A549 (cell line): ENCODE data around the gene DAGLA. TPM values are rescaled to one million over a fixed set of nuclear protein-coding genes. Genes with fewer than 3 reads are reported as not detected.

Source experiments
- ATAC-seq, 2 experiments: fragments of 200-7000 bp in 1 of 2; fragments of >200 bp in 1 of 2; cut with Nextera tagmentation in 1 of 2; cut with Tn5 transposase in 1 of 2; 3 replicates each; pipeline versions ENCODE4 v1.8.0 to v1.9.1; 2018 to 2020; ENCODE audit warnings: mild to moderate bottlenecking in 1 of 2, moderate library complexity in 1 of 2
- CTCF ChIA-PET: fragments of 300-600 bp; sonication (Branson Sonifier 250); formaldehyde crosslinking; extraction: SDS; loops from one replicate; lab custom pipeline; 2021; ENCODE audit warnings: antibody characterized with exemption, inconsistent platforms; lab: Yijun Ruan, JAX
- POLR2A ChIA-PET: fragments of 350-600 bp; formaldehyde crosslinking; extraction: SDS; loops from one replicate; lab custom pipeline; 2021; ENCODE audit warnings: antibody characterized with exemption, inconsistent platforms; lab: Yijun Ruan, JAX
- DNase-seq, 2 experiments: peaks; one replicate each; pipeline versions ENCODE4 v3.0.0 to v3.0.0-alpha.2; 2011 to 2016; ENCODE audit warnings: low read depth in 1 of 2, low spot score in 1 of 2
- FAIRE-seq: peaks from 2 replicates; lab custom pipeline; 2011; peaks lifted over from hg19 to GRCh38; lab: Jason Lieb, UNC
- H3K27ac ChIP-seq, 2 experiments: fragments of >200 bp; sonication (Bioruptor Twin); formaldehyde crosslinking; 3 replicates each; pipeline ENCODE4 v1.5.1; 2016 to 2017
- H3K4me1 ChIP-seq: fragments of >200 bp; sonication (Bioruptor Twin); formaldehyde crosslinking; 3 replicates; pipeline ENCODE4 v1.6.1; 2016
- H3K4me2 ChIP-seq: fragments of >200 bp; sonication (Bioruptor Twin); formaldehyde crosslinking; 3 replicates; pipeline ENCODE4 v1.6.1; 2016
- H3K4me3 ChIP-seq: fragments of >200 bp; sonication (Bioruptor Twin); formaldehyde crosslinking; 3 replicates; pipeline ENCODE4 v1.5.1; 2016
- H3K9me3 ChIP-seq: fragments of >200 bp; sonication (Bioruptor Twin); formaldehyde crosslinking; 3 replicates; pipeline ENCODE4 v1.6.1; 2016
- BHLHE40 ChIP-seq: IDR thresholded peaks from 2 replicates; pipeline ENCODE4 v1.6.1; 2012; ENCODE audit warnings: low read depth, low read length, inconsistent platforms
- CBX8 ChIP-seq: fragments of 200-600 bp; sonication (generic); IDR thresholded peaks from 2 replicates; pipeline ENCODE4 v1.6.1; 2016
- CEBPB ChIP-seq, 2 experiments: fragments of >200 bp in 1 of 2; sonication (Bioruptor Twin) in 1 of 2; formaldehyde crosslinking in 1 of 2; IDR thresholded peaks; 2 replicates each; pipeline ENCODE4 v1.6.1; 2012 to 2016
- EHF ChIP-seq: fragments of 250-450 bp; sonication (Bioruptor Pico); IDR thresholded peaks from 2 replicates; pipeline ENCODE4 v1.5.0; 2020; ENCODE audit warnings: mild to moderate bottlenecking
- GATA3 ChIP-seq: IDR thresholded peaks from 2 replicates; pipeline ENCODE4 v1.6.1; 2012; ENCODE audit warnings: borderline replicate concordance
- HDAC2 ChIP-seq: fragments of 200-600 bp; sonication (generic); IDR thresholded peaks from 2 replicates; pipeline ENCODE4 v1.6.1; 2016
- KDM1A ChIP-seq: fragments of 200-600 bp; sonication (generic); IDR thresholded peaks from 2 replicates; pipeline ENCODE4 v1.6.1; 2016; ENCODE audit warnings: low read depth, mild to moderate bottlenecking
- KDM5A ChIP-seq: fragments of 200-600 bp; sonication (generic); IDR thresholded peaks from 2 replicates; pipeline ENCODE4 v1.6.1; 2016; ENCODE audit warnings: antibody characterized with exemption, mild to moderate bottlenecking
- MAZ ChIP-seq: fragments of 150-350 bp; IDR thresholded peaks from 2 replicates; pipeline ENCODE4 v1.6.1; 2014; ENCODE audit warnings: antibody characterized with exemption, low read depth, low read length, borderline replicate concordance
- NPAS2 ChIP-seq: fragments of 250-450 bp; sonication (Bioruptor Pico); IDR thresholded peaks from 2 replicates; pipeline ENCODE4 v1.8.0; 2022; ENCODE audit warnings: mild to moderate bottlenecking, moderate library complexity, borderline replicate concordance
- NR3C1 ChIP-seq: fragments of >200 bp; sonication (Bioruptor Twin); formaldehyde crosslinking; IDR thresholded peaks from 3 replicates; pipeline ENCODE4 v1.6.1; 2017
- POLR2A ChIP-seq: IDR thresholded peaks from 2 replicates; pipeline ENCODE4 v1.6.1; 2012; ENCODE audit warnings: mild to moderate bottlenecking, low read length
- RCOR1 ChIP-seq: fragments of 150-350 bp; IDR thresholded peaks from 2 replicates; pipeline ENCODE4 v1.6.1; 2014; ENCODE audit warnings: antibody characterized with exemption, low read length, low read depth
- RNF2 ChIP-seq: fragments of 200-600 bp; sonication (generic); IDR thresholded peaks from 2 replicates; pipeline ENCODE4 v1.6.1; 2016; ENCODE audit warnings: low read depth, mild to moderate bottlenecking, antibody characterized with exemption, moderate library complexity, borderline replicate concordance
- ZC3H11A ChIP-seq: fragments of 450-650 bp; IDR thresholded peaks from 2 replicates; pipeline ENCODE4 v1.6.1; 2014; ENCODE audit warnings: antibody characterized with exemption, mild to moderate bottlenecking
- ZNF302 ChIP-seq: fragments of 250-450 bp; sonication (Bioruptor Pico); IDR thresholded peaks from 2 replicates; pipeline ENCODE4 v1.9.0; 2021; ENCODE audit warnings: inconsistent platforms, mild to moderate bottlenecking, moderate library complexity
- WGBS: methylation state at CpG from one replicate; pipeline ENCODE4 v1.1.6; 2017; ENCODE audit errors: missing lambda C conversion rate; 5-methylcytosine and 5-hydroxymethylcytosine counted together
- polyA plus RNA-seq, 4 experiments: library from polyadenylated mRNA; depleted of rRNA in 3 of 4; stranded (reverse); fragments of >200 nt; fragmentation: RNase III in 1 of 4; extraction: RNeasy Plus Mini Kit Qiagen cat#74134 plus additional on column Dnase treatment in 1 of 4; gene quantifications; 2 replicates in 3 of 4; 3 replicates in 1 of 4; pipeline ENCODE4 v1.2.3, GENCODE V29; 2011 to 2017
- TF ChIP-seq, protein P1 (sequence below): fragments of 150-350 bp; IDR thresholded peaks from 2 replicates; pipeline ENCODE4 v1.6.1; 2014; ENCODE audit warnings: low read depth, mild to moderate bottlenecking, low read length
- TF ChIP-seq, protein P2 (sequence below): fragments of 250-450 bp; sonication (Bioruptor Pico); IDR thresholded peaks from 2 replicates; pipeline ENCODE4 v1.5.0; 2021; ENCODE audit warnings: mild to moderate bottlenecking, moderate library complexity, borderline replicate concordance
- TF ChIP-seq, protein P3 (sequence below): IDR thresholded peaks from 2 replicates; pipeline ENCODE4 v1.6.1; 2012
- TF ChIP-seq, protein P4 (sequence below): fragments of >200 bp; sonication (Bioruptor Twin); formaldehyde crosslinking; IDR thresholded peaks from 3 replicates; pipeline ENCODE4 v1.6.1; 2016
- TF ChIP-seq, protein P5 (sequence below): IDR thresholded peaks from 2 replicates; pipeline ENCODE4 v1.6.1; 2012

Gene DAGLA
- polyA plus RNA-seq, 2 of the 4 experiments (the other 2 are of a cell fraction): 0.93 to 2.5 TPM

DNA sequence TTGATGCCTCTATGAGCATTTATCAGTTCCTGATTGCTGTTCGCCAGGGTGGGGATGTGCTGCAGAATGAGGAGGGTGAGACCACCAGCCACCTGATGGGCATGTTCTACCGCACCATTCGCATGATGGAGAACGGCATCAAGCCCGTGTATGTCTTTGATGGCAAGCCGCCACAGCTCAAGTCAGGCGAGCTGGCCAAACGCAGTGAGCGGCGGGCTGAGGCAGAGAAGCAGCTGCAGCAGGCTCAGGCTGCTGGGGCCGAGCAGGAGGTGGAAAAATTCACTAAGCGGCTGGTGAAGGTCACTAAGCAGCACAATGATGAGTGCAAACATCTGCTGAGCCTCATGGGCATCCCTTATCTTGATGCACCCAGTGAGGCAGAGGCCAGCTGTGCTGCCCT lies 115.3 kb downstream of the DAGLA start:
- Histone ChIP-seq H3K9me3 (no peaks in the 10 kb centered on the region), H3K4me1 (peaks cover 33% of the 10 kb centered on the region), H3K4me3 (no peak overlapping the region), H3K27ac (no peak overlapping the region), H3K4me2 (no peak overlapping the region)
- FAIRE-seq (no peak), DNase-seq (no peak), ATAC-seq (no peak)
- TF ChIP-seq, protein P1, sequence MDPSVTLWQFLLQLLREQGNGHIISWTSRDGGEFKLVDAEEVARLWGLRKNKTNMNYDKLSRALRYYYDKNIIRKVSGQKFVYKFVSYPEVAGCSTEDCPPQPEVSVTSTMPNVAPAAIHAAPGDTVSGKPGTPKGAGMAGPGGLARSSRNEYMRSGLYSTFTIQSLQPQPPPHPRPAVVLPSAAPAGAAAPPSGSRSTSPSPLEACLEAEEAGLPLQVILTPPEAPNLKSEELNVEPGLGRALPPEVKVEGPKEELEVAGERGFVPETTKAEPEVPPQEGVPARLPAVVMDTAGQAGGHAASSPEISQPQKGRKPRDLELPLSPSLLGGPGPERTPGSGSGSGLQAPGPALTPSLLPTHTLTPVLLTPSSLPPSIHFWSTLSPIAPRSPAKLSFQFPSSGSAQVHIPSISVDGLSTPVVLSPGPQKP: no peak
- TF ChIP-seq NR3C1: no peak
- no peak for TF ChIP-seq NPAS2 (CRISPR knock-in tag)
- no peak for TF ChIP-seq BHLHE40
- no peak for TF ChIP-seq MAZ
- no peak for TF ChIP-seq CEBPB (IDR thresholded peaks at IDR 0.05)
- no peak for TF ChIP-seq EHF (CRISPR knock-in tag)
- no peak for TF ChIP-seq RNF2
- TF ChIP-seq, protein P2, sequence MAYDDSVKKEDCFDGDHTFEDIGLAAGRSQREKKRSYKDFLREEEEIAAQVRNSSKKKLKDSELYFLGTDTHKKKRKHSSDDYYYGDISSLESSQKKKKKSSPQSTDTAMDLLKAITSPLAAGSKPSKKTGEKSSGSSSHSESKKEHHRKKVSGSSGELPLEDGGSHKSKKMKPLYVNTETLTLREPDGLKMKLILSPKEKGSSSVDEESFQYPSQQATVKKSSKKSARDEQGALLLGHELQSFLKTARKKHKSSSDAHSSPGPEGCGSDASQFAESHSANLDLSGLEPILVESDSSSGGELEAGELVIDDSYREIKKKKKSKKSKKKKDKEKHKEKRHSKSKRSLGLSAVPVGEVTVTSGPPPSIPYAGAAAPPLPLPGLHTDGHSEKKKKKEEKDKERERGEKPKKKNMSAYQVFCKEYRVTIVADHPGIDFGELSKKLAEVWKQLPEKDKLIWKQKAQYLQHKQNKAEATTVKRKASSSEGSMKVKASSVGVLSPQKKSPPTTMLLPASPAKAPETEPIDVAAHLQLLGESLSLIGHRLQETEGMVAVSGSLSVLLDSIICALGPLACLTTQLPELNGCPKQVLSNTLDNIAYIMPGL: no peak
- TF ChIP-seq, protein P3, sequence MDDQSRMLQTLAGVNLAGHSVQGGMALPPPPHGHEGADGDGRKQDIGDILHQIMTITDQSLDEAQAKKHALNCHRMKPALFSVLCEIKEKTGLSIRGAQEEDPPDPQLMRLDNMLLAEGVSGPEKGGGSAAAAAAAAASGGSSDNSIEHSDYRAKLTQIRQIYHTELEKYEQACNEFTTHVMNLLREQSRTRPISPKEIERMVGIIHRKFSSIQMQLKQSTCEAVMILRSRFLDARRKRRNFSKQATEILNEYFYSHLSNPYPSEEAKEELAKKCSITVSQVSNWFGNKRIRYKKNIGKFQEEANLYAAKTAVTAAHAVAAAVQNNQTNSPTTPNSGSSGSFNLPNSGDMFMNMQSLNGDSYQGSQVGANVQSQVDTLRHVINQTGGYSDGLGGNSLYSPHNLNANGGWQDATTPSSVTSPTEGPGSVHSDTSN: no peak
- no peak for TF ChIP-seq RCOR1
- no peak for TF ChIP-seq KDM1A
- no peak for TF ChIP-seq CBX8
- no peak for TF ChIP-seq HDAC2
- TF ChIP-seq KDM5A: no peak
- TF ChIP-seq ZC3H11A: no peak
- TF ChIP-seq, protein P4, sequence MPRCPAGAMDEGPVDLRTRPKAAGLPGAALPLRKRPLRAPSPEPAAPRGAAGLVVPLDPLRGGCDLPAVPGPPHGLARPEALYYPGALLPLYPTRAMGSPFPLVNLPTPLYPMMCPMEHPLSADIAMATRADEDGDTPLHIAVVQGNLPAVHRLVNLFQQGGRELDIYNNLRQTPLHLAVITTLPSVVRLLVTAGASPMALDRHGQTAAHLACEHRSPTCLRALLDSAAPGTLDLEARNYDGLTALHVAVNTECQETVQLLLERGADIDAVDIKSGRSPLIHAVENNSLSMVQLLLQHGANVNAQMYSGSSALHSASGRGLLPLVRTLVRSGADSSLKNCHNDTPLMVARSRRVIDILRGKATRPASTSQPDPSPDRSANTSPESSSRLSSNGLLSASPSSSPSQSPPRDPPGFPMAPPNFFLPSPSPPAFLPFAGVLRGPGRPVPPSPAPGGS: no peak
- no peak for TF ChIP-seq GATA3
- TF ChIP-seq, protein P5, sequence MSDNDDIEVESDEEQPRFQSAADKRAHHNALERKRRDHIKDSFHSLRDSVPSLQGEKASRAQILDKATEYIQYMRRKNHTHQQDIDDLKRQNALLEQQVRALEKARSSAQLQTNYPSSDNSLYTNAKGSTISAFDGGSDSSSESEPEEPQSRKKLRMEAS: no peak
- no peak for TF ChIP-seq ZNF302 (CRISPR knock-in tag)
- POLR2A ChIA-PET: no interaction called here
- WGBS: 91% methylated on average over 12 of the region's 12 CpGs
- CTCF ChIA-PET: interaction anchor here (0.6 to 8.5 kb wide), 17 partner anchors 12 to 516 kb away, joined by 3 to 145 read pairs (median 14); partner anchors contain the start of genes FADS1 and FADS2

DNA sequence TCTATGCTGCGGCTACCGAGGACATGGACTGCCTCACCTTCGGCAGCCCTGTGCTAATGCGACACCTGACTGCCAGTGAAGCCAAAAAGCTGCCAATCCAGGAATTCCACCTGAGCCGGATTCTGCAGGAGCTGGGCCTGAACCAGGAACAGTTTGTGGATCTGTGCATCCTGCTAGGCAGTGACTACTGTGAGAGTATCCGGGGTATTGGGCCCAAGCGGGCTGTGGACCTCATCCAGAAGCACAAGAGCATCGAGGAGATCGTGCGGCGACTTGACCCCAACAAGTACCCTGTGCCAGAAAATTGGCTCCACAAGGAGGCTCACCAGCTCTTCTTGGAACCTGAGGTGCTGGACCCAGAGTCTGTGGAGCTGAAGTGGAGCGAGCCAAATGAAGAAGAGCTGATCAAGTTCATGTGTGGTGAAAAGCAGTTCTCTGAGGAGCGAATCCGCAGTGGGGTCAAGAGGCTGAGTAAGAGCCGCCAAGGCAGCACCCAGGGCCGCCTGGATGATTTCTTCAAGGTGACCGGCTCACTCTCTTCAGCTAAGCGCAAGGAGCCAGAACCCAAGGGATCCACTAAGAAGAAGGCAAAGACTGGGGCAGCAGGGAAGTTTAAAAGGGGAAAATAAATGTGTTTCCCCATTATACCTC lies 115.8 kb downstream of the DAGLA start:
- WGBS: 92% methylated on average over 18 of the region's 18 CpGs
- CTCF ChIA-PET: interaction anchor here (0.9 to 8.5 kb wide), 32 partner anchors 8 to 582 kb away, joined by 3 to 145 read pairs (median 8); partner anchors contain the start of genes FADS1 and FADS2
- Histone ChIP-seq H3K27ac (no peak overlapping the region), H3K4me1 (peaks cover 37% of the 10 kb centered on the region), H3K4me3 (no peak overlapping the region), H3K9me3 (no peaks in the 10 kb centered on the region), H3K4me2 (no peak overlapping the region)
- no peak for FAIRE-seq
- ATAC-seq: no peak
- TF ChIP-seq POLR2A: no peak
- no peak for DNase-seq
- POLR2A ChIA-PET: interaction anchor here (1.3 to 1.5 kb wide), 2 partner anchors 11 to 313 kb away, joined by 3 to 5 read pairs; no protein-coding TSS in a partner anchor

Other genes starting within 250 kb of the DAGLA start
- 0.03 TPM in 1 of 2 replicates, not detected in the other for gene LRRC10B, start 171.6 kb upstream of the DAGLA start, polyA plus RNA-seq (2011; rRNA removed)
- gene LRRC10B, start 171.6 kb upstream of the DAGLA start, polyA plus RNA-seq (2017; fragmentation: RNase III; extraction: RNeasy Plus Mini Kit Qiagen cat#74134 plus additional on column Dnase treatment): 0.04 to 0.13 TPM in 2 of 3 replicates, not detected in the other
- gene SYT7, start 99.3 kb upstream of the DAGLA start, polyA plus RNA-seq (2011; rRNA removed): 0.37 and 0.38 TPM in 2 replicates
- gene SYT7, start 99.3 kb upstream of the DAGLA start, polyA plus RNA-seq (2017; fragmentation: RNase III; extraction: RNeasy Plus Mini Kit Qiagen cat#74134 plus additional on column Dnase treatment): 0.78 to 1.0 TPM (median 1.0 TPM) in 3 replicates
- 14.7 and 28.4 TPM in 2 replicates for gene MYRF, start 72.2 kb downstream of the DAGLA start, polyA plus RNA-seq (2011; rRNA removed)
- gene MYRF, start 72.2 kb downstream of the DAGLA start, polyA plus RNA-seq (2017; fragmentation: RNase III; extraction: RNeasy Plus Mini Kit Qiagen cat#74134 plus additional on column Dnase treatment): 19.2 to 22.3 TPM (median 21.2 TPM) in 3 replicates
- 280 and 375 TPM in 2 replicates for gene TMEM258, start 112.2 kb downstream of the DAGLA start, polyA plus RNA-seq (2011; rRNA removed)
- 232 to 262 TPM (median 257 TPM) in 3 replicates for gene TMEM258, start 112.2 kb downstream of the DAGLA start, polyA plus RNA-seq (2017; fragmentation: RNase III; extraction: RNeasy Plus Mini Kit Qiagen cat#74134 plus additional on column Dnase treatment)
- 36.3 and 38.4 TPM in 2 replicates for gene FEN1, start 112.5 kb downstream of the DAGLA start, polyA plus RNA-seq (2011; rRNA removed)
- 99.7 to 105 TPM (median 104 TPM) in 3 replicates for gene FEN1, start 112.5 kb downstream of the DAGLA start, polyA plus RNA-seq (2017; fragmentation: RNase III; extraction: RNeasy Plus Mini Kit Qiagen cat#74134 plus additional on column Dnase treatment)
- 163 and 175 TPM in 2 replicates for gene FADS1, start 136.6 kb downstream of the DAGLA start, polyA plus RNA-seq (2011; rRNA removed)
- gene FADS1, start 136.6 kb downstream of the DAGLA start, polyA plus RNA-seq (2017; fragmentation: RNase III; extraction: RNeasy Plus Mini Kit Qiagen cat#74134 plus additional on column Dnase treatment): 121 to 205 TPM (median 189 TPM) in 3 replicates
- gene FADS2, start 147.9 kb downstream of the DAGLA start, polyA plus RNA-seq (2011; rRNA removed): 215 and 278 TPM in 2 replicates
- 184 to 391 TPM (median 352 TPM) in 3 replicates for gene FADS2, start 147.9 kb downstream of the DAGLA start, polyA plus RNA-seq (2017; fragmentation: RNase III; extraction: RNeasy Plus Mini Kit Qiagen cat#74134 plus additional on column Dnase treatment)
- 17.5 and 22.3 TPM in 2 replicates for gene FADS3, start 211.2 kb downstream of the DAGLA start, polyA plus RNA-seq (2011; rRNA removed)
- 36.3 to 43.5 TPM (median 42.9 TPM) in 3 replicates for gene FADS3, start 211.2 kb downstream of the DAGLA start, polyA plus RNA-seq (2017; fragmentation: RNase III; extraction: RNeasy Plus Mini Kit Qiagen cat#74134 plus additional on column Dnase treatment)
- 3.8 and 5.8 TPM in 2 replicates for gene RAB3IL1, start 237.2 kb downstream of the DAGLA start, polyA plus RNA-seq (2011; rRNA removed)
- 5.0 to 6.6 TPM (median 6.2 TPM) in 3 replicates for gene RAB3IL1, start 237.2 kb downstream of the DAGLA start, polyA plus RNA-seq (2017; fragmentation: RNase III; extraction: RNeasy Plus Mini Kit Qiagen cat#74134 plus additional on column Dnase treatment)